ENCODE measurements around the gene TOMM20. TPM values are rescaled to one million over a fixed set of nuclear protein-coding genes. Genes with fewer than 3 reads are reported as not detected.
"Not testable (repeated sequence)": the region's sequence is repeated elsewhere in the genome, so short reads cannot be mapped to it uniquely, and the experiment has no call there.

The TOMM20 gene
- total RNA-seq, 1 donor from 2014 or later, result 87.4 TPM

- TF ChIP-seq CTCF (IDR thresholded peaks at IDR 0.05), result no peak
- peaks cover 33% of the 10 kb centered on the region for H3K36me3 ChIP-seq
- peak; percentile 99 for ATAC-seq
Measured at GRCh38 chr1:235160957-235161684, 32.5 kb upstream of the TOMM20 start, which contains the start of gene RBM34. RBM34 (minus strand) TSS chr1:235161250; CDS start chr1:235161226, 24 bp downstream.

GRCh38 chr1:235160383-235160956 lies 31.8 kb upstream of the TOMM20 start:
- TF ChIP-seq CTCF (IDR thresholded peaks at IDR 0.05), result no peak
- Histone ChIP-seq H3K4me3 (peak overlapping the region; percentile 89), H3K36me3 (peaks cover 37% of the 10 kb centered on the region), H3K9me3 (no peaks in the 10 kb centered on the region), H3K27ac (peak overlapping the region; percentile 93), H3K4me1 (peaks cover 13% of the 10 kb centered on the region), H3K27me3 (no peaks in the 10 kb centered on the region)
- no peak for DNase-seq
- no peak for ATAC-seq
- intact Hi-C loops (cut with DNase I), result no loop called here

More at GRCh38 chr1:235160957-235161684, 32.5 kb upstream of the TOMM20 start, which contains the start of gene RBM34:
- Histone ChIP-seq H3K9me3 (no peaks in the 10 kb centered on the region), H3K27me3 (no peaks in the 10 kb centered on the region), H3K27ac (peak within 1 kb of the TSS; percentile 93), H3K4me3 (peak within 1 kb of the TSS; percentile 89), H3K4me1 (peaks cover 13% of the 10 kb centered on the region)
- DNase-seq, result peak; percentile 96
- intact Hi-C loops (cut with DNase I), result no loop called here

GRCh38 chr1:235159930-235160329 lies 31.3 kb upstream of the TOMM20 start:
- intact Hi-C loops (cut with DNase I), result not testable (repeated sequence)

GRCh38 chr1:235159284-235159683 lies 30.6 kb upstream of the TOMM20 start:
- H3K36me3 ChIP-seq, result peaks cover 46% of the 10 kb centered on the region
- H3K27ac ChIP-seq; intact Hi-C loops (cut with DNase I): not testable (repeated sequence)

More at GRCh38 chr1:235159930-235160329, 31.3 kb upstream of the TOMM20 start:
- H3K4me1 ChIP-seq, result peaks cover 13% of the 10 kb centered on the region
- peak overlapping the region; percentile 89 for H3K4me3 ChIP-seq
- not testable (repeated sequence) for H3K27me3 ChIP-seq, H3K27ac ChIP-seq, DNase-seq, H3K9me3 ChIP-seq, ATAC-seq
- peaks cover 39% of the 10 kb centered on the region for H3K36me3 ChIP-seq

GRCh38 chr1:235158680-235159079 lies 30.0 kb upstream of the TOMM20 start:
- DNase-seq (no peak), ATAC-seq (no peak)
- intact Hi-C loops (cut with DNase I), result no loop called here
- Histone ChIP-seq H3K9me3 (no peaks in the 10 kb centered on the region), H3K4me3 (no peak overlapping the region), H3K36me3 (peaks cover 52% of the 10 kb centered on the region), H3K4me1 (peaks cover 13% of the 10 kb centered on the region), H3K27me3 (no peaks in the 10 kb centered on the region), H3K27ac (no peak overlapping the region)
- no peak for TF ChIP-seq CTCF (IDR thresholded peaks at IDR 0.05)

More at GRCh38 chr1:235159284-235159683, 30.6 kb upstream of the TOMM20 start:
- DNase-seq, H3K27me3 ChIP-seq, ATAC-seq, H3K9me3 ChIP-seq, H3K4me3 ChIP-seq: not testable (repeated sequence)
- peaks cover 13% of the 10 kb centered on the region for H3K4me1 ChIP-seq

- Histone ChIP-seq H3K27ac (no peak overlapping the region), H3K4me1 (peaks cover 13% of the 10 kb centered on the region), H3K27me3 (no peaks in the 10 kb centered on the region), H3K36me3 (peaks cover 67% of the 10 kb centered on the region), H3K4me3 (no peak overlapping the region), H3K9me3 (no peaks in the 10 kb centered on the region)
- DNase-seq, result no peak
- no peak for TF ChIP-seq CTCF (IDR thresholded peaks at IDR 0.05)
- ATAC-seq, result no peak
- intact Hi-C loops (cut with DNase I), result no loop called here
Measured at GRCh38 chr1:235157150-235157549, 28.5 kb upstream of the TOMM20 start.

Data from upper lobe of right lung (tissue), 1 donor.